Kidney (tissue), 14 donors: ENCODE results near the gene PIP5K1C. TPM values are rescaled to one million over a fixed set of nuclear protein-coding genes. Genes with fewer than 3 reads are reported as not detected.

Source experiments
- DNase-seq, 5 donors: peaks; one replicate each; pipeline ENCODE4 v3.0.0-alpha.2; 2013 to 2020
- FAIRE-seq: peaks from 2 replicates; lab custom pipeline; 2012; peaks lifted over from hg19 to GRCh38; lab: Jason Lieb, UNC
- H3K27ac ChIP-seq, 2 donors: one replicate each; pipeline ENCODE4 v1.7.0; 2013; ENCODE audit warnings: low read depth in 2 of 2, low read length in 2 of 2, inconsistent platforms in 1 of 2
- H3K27me3 ChIP-seq: one replicate; pipeline ENCODE4 v1.7.1; 2013; ENCODE audit warnings: low read length, inconsistent platforms; ENCODE audit not compliant: control insufficient read depth, insufficient read depth
- H3K36me3 ChIP-seq, 3 donors: one replicate each; pipeline versions ENCODE4 v1.7.0 to v1.7.1; 2013; ENCODE audit warnings: low read length in 3 of 3, control low read depth in 1 of 3, inconsistent platforms in 1 of 3; ENCODE audit not compliant: insufficient read depth in 3 of 3, control insufficient read depth in 2 of 3
- H3K4me1 ChIP-seq, 3 donors: one replicate each; pipeline versions ENCODE4 v1.7.0 to v1.7.1; 2013; ENCODE audit warnings: low read length in 3 of 3, inconsistent platforms in 1 of 3, low read depth in 1 of 3; ENCODE audit not compliant: control insufficient read depth in 2 of 3, insufficient read depth in 2 of 3
- H3K4me3 ChIP-seq, 3 donors: one replicate each; pipeline versions ENCODE4 v1.7.0 to v1.8.1; 2013; ENCODE audit warnings: low read length in 3 of 3, control low read depth in 1 of 3, inconsistent platforms in 1 of 3
- H3K9ac ChIP-seq, 3 donors: one replicate each; pipeline versions ENCODE4 v1.7.0 to v1.7.1; 2013; ENCODE audit warnings: low read length in 3 of 3, control low read depth in 1 of 3, inconsistent platforms in 1 of 3
- H3K9me3 ChIP-seq, 3 donors: one replicate each; pipeline versions ENCODE4 v1.7.0 to v1.7.1; 2013; ENCODE audit warnings: low read length in 3 of 3, control low read depth in 1 of 3, inconsistent platforms in 1 of 3; ENCODE audit not compliant: control insufficient read depth in 2 of 3, insufficient read depth in 1 of 3
- CTCF ChIP-seq: IDR thresholded peaks from 3 replicates; pipeline ENCODE4 v1.5.1; 2012; ENCODE audit warnings: mild to moderate bottlenecking, moderate library complexity, borderline replicate concordance; ENCODE audit not compliant: insufficient read depth; ENCODE audit errors: extremely low read depth
- intact Hi-C: fragments of 100-400 bp; cut with DNase I; formaldehyde crosslinking; loops from one replicate; pipeline ENCODE4 v1.11.1; 2022
- polyA plus RNA-seq: library from polyadenylated mRNA; stranded (reverse); fragments of 350-450 nt; fragmentation: Illumina TruSeq; extraction: RNeasy Lipid Tissue Mini Kit (QIAGEN cat#74804); gene quantifications from one replicate; pipeline ENCODE4 v1.2.3, GENCODE V29; 2014; ENCODE audit warnings: low read depth, low replicate concordance; ENCODE audit not compliant: insufficient read depth
- total RNA-seq: library from RNA; stranded (reverse); fragmentation: NEBNext Ultra II Directional; extraction: Animal tissue kit (Norgen Biotek cat#: 25700); gene quantifications from one replicate; pipeline ENCODE4 v1.2.1, GENCODE V29; 2021
- donor health status: control.
- donor health status: control.
- donor health status: control.
- donor health status: control.
- donor health status: control.
- donor health status: DM: yes; HTN: yes; CAD: no.
- donor health status: Normal renal cell carcinoma (clear cell type).

Gene PIP5K1C
- total and polyA plus RNA-seq, 2 donors from 2014 or later, result 11.2 to 35.6 TPM

GRCh38 chr19:3745363-3746045 is 45.2 kb upstream of the PIP5K1C start:
- H3K4me3 ChIP-seq, result no peak overlapping the region
- peaks cover 0 to 8% (median 6%) of the 10 kb centered on the region in 3 donors for H3K36me3 ChIP-seq
- peaks cover 0 to 3% (median 0%) of the 10 kb centered on the region in 3 donors for H3K9me3 ChIP-seq
- DNase-seq, result no peak
- intact Hi-C loops, result no loop called here
- no peak for TF ChIP-seq CTCF
- H3K9ac ChIP-seq, result no peak overlapping the region
- no peaks in the 10 kb centered on the region for H3K27me3 ChIP-seq
- no peak overlapping the region for H3K27ac ChIP-seq
- FAIRE-seq, result no peak
- H3K4me1 ChIP-seq, result no peaks in the 10 kb centered on the region

- FAIRE-seq (no peak), DNase-seq (no peak)
- peaks cover 0 to 3% (median 0%) of the 10 kb centered on the region in 3 donors for H3K9me3 ChIP-seq
- H3K36me3 ChIP-seq, result peaks cover 0 to 4% (median 0%) of the 10 kb centered on the region in 3 donors
- intact Hi-C loops, result no loop called here
- no peak overlapping the region for H3K27ac ChIP-seq
- no peaks in the 10 kb centered on the region for H3K27me3 ChIP-seq
- H3K4me3 ChIP-seq, result no peak overlapping the region
- H3K9ac ChIP-seq, result no peak overlapping the region
- H3K4me1 ChIP-seq, result no peaks in the 10 kb centered on the region
- TF ChIP-seq CTCF, result no peak
Observed at GRCh38 chr19:3743486-3743885, 43.2 kb upstream of the PIP5K1C start.

GRCh38 chr19:3740431-3740830 is 40.2 kb upstream of the PIP5K1C start:
- Histone ChIP-seq H3K4me3 (no peak overlapping the region), H3K27me3 (no peaks in the 10 kb centered on the region), H3K9me3 (peaks cover 0 to 3% (median 0%) of the 10 kb centered on the region in 3 donors), H3K27ac (no peak overlapping the region), H3K4me1 (no peaks in the 10 kb centered on the region), H3K9ac (no peak overlapping the region), H3K36me3 (peaks cover 0 to 16% (median 3%) of the 10 kb centered on the region in 3 donors)
- DNase-seq, result no peak
- TF ChIP-seq CTCF, result no peak
- no peak for FAIRE-seq
- intact Hi-C loops, result no loop called here
